SK-N-SH (cell line): ENCODE data around the gene ACD. TPM values are rescaled to one million over a fixed set of nuclear protein-coding genes. Genes with fewer than 3 reads are reported as not detected.

Experiments used
- CTCF ChIA-PET: fragments of 300-600, 350-600 bp; formaldehyde crosslinking; extraction: SDS; loops from one replicate; lab custom pipeline; 2021; lab: Yijun Ruan, JAX
- POLR2A ChIA-PET: fragments of 350-600 bp; sonication (Branson Sonifier 250); formaldehyde crosslinking; extraction: SDS; loops from one replicate; lab custom pipeline; 2020; ENCODE audit warnings: antibody characterized with exemption, inconsistent platforms; lab: Yijun Ruan, JAX
- DNase-seq: peaks from one replicate; pipeline ENCODE4 v3.0.0; 2012
- H2AFZ ChIP-seq: fragments of 200-600 bp; sonication (generic); 2 replicates; pipeline ENCODE4 v1.8.1; 2016; ENCODE audit warnings: antibody characterized with exemption, mild to moderate bottlenecking, low read depth
- H3F3A ChIP-seq: fragments of 200-600 bp; sonication (generic); replicated peaks from 2 replicates; pipeline ENCODE3; 2016; ENCODE audit warnings: antibody characterized with exemption, mild to moderate bottlenecking; ENCODE audit not compliant: insufficient read depth
- H3K27ac ChIP-seq, 2 experiments: fragments of 200-500 bp in 1 of 2; fragments of 200-600 bp in 1 of 2; sonication (Bioruptor generic) in 1 of 2; sonication (generic), shearing (Covaris generic) in 1 of 2; 2 replicates each; pipeline versions ENCODE4 v1.5.1 to v1.6.1; 2014 to 2016; ENCODE audit warnings: low read depth in 2 of 2, inconsistent platforms in 1 of 2, low read length in 1 of 2, mild to moderate bottlenecking in 1 of 2, mixed read lengths in 1 of 2
- H3K27me3 ChIP-seq: fragments of 200-600 bp; sonication (generic), shearing (Covaris generic); 2 replicates; pipeline ENCODE4 v1.6.1; 2016; ENCODE audit warnings: mixed run types; ENCODE audit not compliant: insufficient read depth
- H3K36me3 ChIP-seq, 2 experiments: fragments of 200-500 bp in 1 of 2; fragments of 200-600 bp in 1 of 2; sonication (Bioruptor generic) in 1 of 2; sonication (generic) in 1 of 2; replicated peaks in 1 of 2; 2 replicates each; pipeline versions ENCODE3 to v1.5.1; 2014 to 2016; ENCODE audit warnings: low read length in 1 of 2, mild to moderate bottlenecking in 1 of 2; ENCODE audit not compliant: insufficient read depth in 2 of 2, control insufficient read depth in 1 of 2
- H3K4me1 ChIP-seq, 2 experiments: fragments of 200-500 bp in 1 of 2; fragments of 200-600 bp in 1 of 2; sonication (Bioruptor generic) in 1 of 2; sonication (generic), shearing (Covaris generic) in 1 of 2; 2 replicates each; pipeline versions ENCODE4 v1.5.1 to v1.6.1; 2014 to 2016; ENCODE audit warnings: low read depth in 1 of 2, low read length in 1 of 2, mixed run types in 1 of 2; ENCODE audit not compliant: insufficient read depth in 2 of 2, control insufficient read depth in 1 of 2
- H3K4me2 ChIP-seq: fragments of 200-600 bp; sonication (generic), shearing (Covaris generic); 2 replicates; pipeline ENCODE4 v1.6.1; 2017; ENCODE audit warnings: mixed run types
- H3K4me3 ChIP-seq, 2 experiments: fragments of 200-500 bp in 1 of 2; fragments of 200-600 bp in 1 of 2; sonication (Bioruptor generic) in 1 of 2; sonication (generic), shearing (Covaris generic) in 1 of 2; 2 replicates each; pipeline versions ENCODE4 v1.5.1 to v1.8.1; 2014 to 2016; ENCODE audit warnings: low read depth in 2 of 2, inconsistent platforms in 1 of 2, low read length in 1 of 2, mild to moderate bottlenecking in 1 of 2, mixed read lengths in 1 of 2, moderate library complexity in 1 of 2
- H3K79me2 ChIP-seq: fragments of 200-600 bp; sonication (generic); 2 replicates; pipeline ENCODE4 v1.8.1; 2017; ENCODE audit warnings: mild to moderate bottlenecking; ENCODE audit not compliant: insufficient read depth
- H3K9ac ChIP-seq: fragments of 200-600 bp; sonication (generic); 2 replicates; pipeline ENCODE4 v1.6.1; 2017; ENCODE audit warnings: mixed run types
- H3K9me2 ChIP-seq: fragments of 200-600 bp; sonication (generic); 2 replicates; pipeline ENCODE4 v1.6.1; 2017; ENCODE audit warnings: mixed run types
- H3K9me3 ChIP-seq: fragments of 200-600 bp; sonication (generic); 2 replicates; pipeline ENCODE4 v1.6.1; 2017; ENCODE audit warnings: mixed run types, mild to moderate bottlenecking, moderate library complexity
- H4K20me1 ChIP-seq: fragments of 200-600 bp; sonication (generic); 2 replicates; pipeline ENCODE4 v1.6.1; 2017; ENCODE audit warnings: mild to moderate bottlenecking, mixed run types; ENCODE audit not compliant: insufficient read depth
- CHD2 ChIP-seq: fragments of 150-350 bp; IDR thresholded peaks from 2 replicates; pipeline ENCODE4 v1.6.1; 2018; ENCODE audit warnings: low read length; ENCODE audit not compliant: partially characterized antibody
- CTCF ChIP-seq: fragments of 200-600 bp; sonication (generic); IDR thresholded peaks from 2 replicates; pipeline ENCODE4 v1.6.1; 2017; ENCODE audit warnings: antibody characterized with exemption, mild to moderate bottlenecking, moderate library complexity
- ELF1 ChIP-seq: IDR thresholded peaks from 2 replicates; pipeline ENCODE4 v1.4.0; 2012
- EP300 ChIP-seq, 2 experiments: IDR thresholded peaks; 2 replicates each; pipeline versions ENCODE4 v1.4.0 to v1.6.1; 2012; ENCODE audit warnings: borderline replicate concordance in 1 of 2, low read depth in 1 of 2, low read length in 1 of 2
- FOXJ3 ChIP-seq: sonication (generic); formaldehyde crosslinking; IDR thresholded peaks from 2 replicates; pipeline ENCODE4 v1.5.1; 2020; ENCODE audit warnings: mild to moderate bottlenecking, missing genetic modification reagents
- GABPA ChIP-seq: IDR thresholded peaks from 2 replicates; pipeline ENCODE4 v1.4.0; 2012; ENCODE audit warnings: low read depth, mild to moderate bottlenecking
- JUND ChIP-seq: IDR thresholded peaks from 2 replicates; pipeline ENCODE4 v1.4.0; 2012
- MXI1 ChIP-seq: IDR thresholded peaks from 2 replicates; pipeline ENCODE4 v1.6.1; 2012; ENCODE audit warnings: mild to moderate bottlenecking, low read depth, low read length, improper control_type of control experiment
- NFIC ChIP-seq: IDR thresholded peaks from 2 replicates; pipeline ENCODE4 v1.4.0; 2012; ENCODE audit warnings: borderline replicate concordance
- RAD21 ChIP-seq: IDR thresholded peaks from 2 replicates; pipeline ENCODE4 v1.6.1; 2012; ENCODE audit warnings: mild to moderate bottlenecking, low read length
- REST ChIP-seq: IDR thresholded peaks from 2 replicates; pipeline ENCODE4 v1.6.1; 2012; ENCODE audit warnings: mild to moderate bottlenecking, low read depth, low read length, moderate library complexity
- RXRA ChIP-seq: IDR thresholded peaks from 2 replicates; pipeline ENCODE4 v1.4.0; 2012; ENCODE audit warnings: low read depth, mild to moderate bottlenecking, borderline replicate concordance
- USF1 ChIP-seq: IDR thresholded peaks from 2 replicates; pipeline ENCODE4 v1.4.0; 2012; ENCODE audit warnings: low read depth, borderline replicate concordance
- YY1 ChIP-seq: IDR thresholded peaks from 2 replicates; pipeline ENCODE4 v1.4.0; 2012; ENCODE audit warnings: low read depth, mild to moderate bottlenecking
- WGBS: methylation state at CpG from one replicate; pipeline ENCODE4 v1.1.6; 2017; ENCODE audit warnings: low lambda C conversion rate; 5-methylcytosine and 5-hydroxymethylcytosine counted together
- polyA plus RNA-seq, 3 experiments: library from polyadenylated mRNA; depleted of rRNA; stranded (reverse); fragments of >200 nt; gene quantifications; 2 replicates each; pipeline ENCODE4 v1.2.3, GENCODE V29; 2012
- TF ChIP-seq, protein P1 (sequence below): IDR thresholded peaks from 2 replicates; pipeline ENCODE4; 2012
- TF ChIP-seq, protein P2 (sequence below): fragments of 150-350 bp; IDR thresholded peaks from 2 replicates; pipeline ENCODE4 v1.6.1; 2017; ENCODE audit warnings: antibody characterized with exemption, low read length, low read depth, borderline replicate concordance

Gene ACD
- polyA plus RNA-seq, 1 of the 3 experiments (the other 2 are of a cell fraction): 37.8 TPM

DNA sequence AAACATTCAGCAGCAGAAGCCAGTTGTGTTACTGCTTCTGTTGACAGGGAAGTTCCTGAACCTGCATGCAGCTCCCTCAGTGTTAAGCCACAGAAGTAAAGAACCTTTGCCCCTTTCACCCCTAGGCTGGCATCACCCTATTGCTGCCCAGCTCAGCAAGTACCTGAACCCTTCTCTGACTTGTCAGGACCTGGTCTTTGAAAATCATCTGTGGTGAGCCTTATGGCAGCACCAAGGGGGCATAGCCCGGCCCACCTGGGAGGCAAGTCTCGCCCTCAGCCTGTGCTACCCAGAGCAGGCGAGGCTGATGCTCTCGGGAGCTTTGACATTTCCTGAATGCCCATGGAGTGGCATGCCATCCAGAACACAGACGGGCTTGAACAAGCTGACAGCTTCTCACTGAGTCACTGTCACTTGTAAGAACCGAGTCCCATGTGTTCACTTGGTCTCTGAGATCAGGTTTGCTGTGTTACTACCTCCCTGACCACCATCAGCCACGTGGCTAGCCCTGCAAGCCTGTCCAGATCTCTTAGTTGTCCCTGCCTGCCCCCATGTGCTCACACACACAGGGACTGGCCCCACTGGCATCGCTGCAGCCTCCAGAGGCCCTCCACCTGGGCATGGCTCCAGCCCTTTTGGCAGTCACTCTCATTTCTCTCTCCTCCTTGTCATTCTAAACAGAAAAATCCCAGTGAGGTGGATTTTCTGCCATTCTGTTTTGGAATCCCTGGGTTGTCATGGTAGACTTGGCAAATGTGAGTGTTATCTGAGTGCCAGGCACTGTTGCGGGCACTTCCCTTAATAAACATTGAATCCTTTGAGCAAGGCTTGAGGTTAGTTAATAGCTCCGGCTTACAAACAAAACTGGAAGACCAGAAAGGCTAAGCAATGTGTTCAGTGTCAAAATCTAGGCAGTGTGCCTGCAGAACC, 18.0 kb downstream of the ACD start:
- Histone ChIP-seq H3F3A (peaks cover 4% of the 10 kb centered on the region), H3K9me2 (no peaks in the 10 kb centered on the region), H3K4me2 (no peak overlapping the region), H3K9ac (no peak overlapping the region), H4K20me1 (no peaks in the 10 kb centered on the region), H3K4me3 (no peak overlapping the region), H3K36me3 (peaks cover 0 to 16% of the 10 kb centered on the region in 2 experiments), H3K4me1 (peaks cover 0 to 4% of the 10 kb centered on the region in 2 experiments; a peak in 1 of 4 replicates), H3K27me3 (no peaks in the 10 kb centered on the region), H2AFZ (no peak overlapping the region), H3K79me2 (no peaks in the 10 kb centered on the region), H3K27ac (no peak overlapping the region)
- DNase-seq: no peak
- POLR2A ChIA-PET: no interaction called here
- CTCF ChIA-PET: interaction anchor here (0.6 to 16.5 kb wide), 6 partner anchors 28 to 128 kb away, joined by 3 to 263 read pairs (median 43); partner anchors contain the start of gene CTCF
- TF ChIP-seq RXRA (no peak), MXI1 (peak; percentile 68)
- TF ChIP-seq, all 33 proteins: peak for 1
- 70% methylated on average over 9 of the region's 10 CpGs for WGBS
- H3K9me3 ChIP-seq: no peaks in the 10 kb centered on the region

GRCh38 chr16:67637625-67638024, 22.4 kb downstream of the ACD start:
- no peak overlapping the region for H2AFZ ChIP-seq
- no peaks in the 10 kb centered on the region for H4K20me1 ChIP-seq
- no peak overlapping the region for H3K9ac ChIP-seq
- 94% methylated on average over 12 of the region's 12 CpGs for WGBS
- CTCF ChIA-PET: interaction anchor here (1.1 to 16.5 kb wide), 5 partner anchors 44 to 124 kb away, joined by 3 to 263 read pairs (median 11); partner anchors contain the start of gene CTCF
- no peak overlapping the region for H3K27ac ChIP-seq
- H3K4me3 ChIP-seq: no peak overlapping the region
- H3K4me1 ChIP-seq: no peaks in the 10 kb centered on the region; a peak in 1 of 4 replicates
- peaks cover 19 to 31% of the 10 kb centered on the region in 2 experiments for H3K36me3 ChIP-seq
- H3K9me2 ChIP-seq: no peaks in the 10 kb centered on the region
- DNase-seq: no peak
- peaks cover 4% of the 10 kb centered on the region for H3F3A ChIP-seq
- no peak overlapping the region for H3K4me2 ChIP-seq
- no peaks in the 10 kb centered on the region for H3K9me3 ChIP-seq
- no peaks in the 10 kb centered on the region for H3K27me3 ChIP-seq
- no peak for TF ChIP-seq CHD2
- TF ChIP-seq EP300 (IDR thresholded peaks at IDR 0.05; ENCODE audit: borderline replicate concordance in 1 of 2, low read depth in 1 of 2, low read length in 1 of 2): no peak
- no peak for TF ChIP-seq USF1
- TF ChIP-seq REST: no peak
- TF ChIP-seq FOXJ3 (CRISPR knock-in tag): no peak
- TF ChIP-seq, protein P1, sequence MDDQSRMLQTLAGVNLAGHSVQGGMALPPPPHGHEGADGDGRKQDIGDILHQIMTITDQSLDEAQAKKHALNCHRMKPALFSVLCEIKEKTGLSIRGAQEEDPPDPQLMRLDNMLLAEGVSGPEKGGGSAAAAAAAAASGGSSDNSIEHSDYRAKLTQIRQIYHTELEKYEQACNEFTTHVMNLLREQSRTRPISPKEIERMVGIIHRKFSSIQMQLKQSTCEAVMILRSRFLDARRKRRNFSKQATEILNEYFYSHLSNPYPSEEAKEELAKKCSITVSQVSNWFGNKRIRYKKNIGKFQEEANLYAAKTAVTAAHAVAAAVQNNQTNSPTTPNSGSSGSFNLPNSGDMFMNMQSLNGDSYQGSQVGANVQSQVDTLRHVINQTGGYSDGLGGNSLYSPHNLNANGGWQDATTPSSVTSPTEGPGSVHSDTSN: no peak
- TF ChIP-seq, protein P2, sequence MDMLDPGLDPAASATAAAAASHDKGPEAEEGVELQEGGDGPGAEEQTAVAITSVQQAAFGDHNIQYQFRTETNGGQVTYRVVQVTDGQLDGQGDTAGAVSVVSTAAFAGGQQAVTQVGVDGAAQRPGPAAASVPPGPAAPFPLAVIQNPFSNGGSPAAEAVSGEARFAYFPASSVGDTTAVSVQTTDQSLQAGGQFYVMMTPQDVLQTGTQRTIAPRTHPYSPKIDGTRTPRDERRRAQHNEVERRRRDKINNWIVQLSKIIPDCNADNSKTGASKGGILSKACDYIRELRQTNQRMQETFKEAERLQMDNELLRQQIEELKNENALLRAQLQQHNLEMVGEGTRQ: no peak
- TF ChIP-seq JUND: no peak
- no peak for TF ChIP-seq CTCF
- no peak for TF ChIP-seq RAD21
- no peak for TF ChIP-seq ELF1
- TF ChIP-seq NFIC: no peak
- no peak for TF ChIP-seq YY1
- TF ChIP-seq GABPA: no peak
- POLR2A ChIA-PET: no interaction called here
- no peaks in the 10 kb centered on the region for H3K79me2 ChIP-seq
